Measurements from ENCODE around the gene ATRIP.
"Not testable (repeated sequence)": the region's sequence is repeated elsewhere in the genome, so short reads cannot be mapped to it uniquely, and the experiment has no call there.

Gene ATRIP

DNA sequence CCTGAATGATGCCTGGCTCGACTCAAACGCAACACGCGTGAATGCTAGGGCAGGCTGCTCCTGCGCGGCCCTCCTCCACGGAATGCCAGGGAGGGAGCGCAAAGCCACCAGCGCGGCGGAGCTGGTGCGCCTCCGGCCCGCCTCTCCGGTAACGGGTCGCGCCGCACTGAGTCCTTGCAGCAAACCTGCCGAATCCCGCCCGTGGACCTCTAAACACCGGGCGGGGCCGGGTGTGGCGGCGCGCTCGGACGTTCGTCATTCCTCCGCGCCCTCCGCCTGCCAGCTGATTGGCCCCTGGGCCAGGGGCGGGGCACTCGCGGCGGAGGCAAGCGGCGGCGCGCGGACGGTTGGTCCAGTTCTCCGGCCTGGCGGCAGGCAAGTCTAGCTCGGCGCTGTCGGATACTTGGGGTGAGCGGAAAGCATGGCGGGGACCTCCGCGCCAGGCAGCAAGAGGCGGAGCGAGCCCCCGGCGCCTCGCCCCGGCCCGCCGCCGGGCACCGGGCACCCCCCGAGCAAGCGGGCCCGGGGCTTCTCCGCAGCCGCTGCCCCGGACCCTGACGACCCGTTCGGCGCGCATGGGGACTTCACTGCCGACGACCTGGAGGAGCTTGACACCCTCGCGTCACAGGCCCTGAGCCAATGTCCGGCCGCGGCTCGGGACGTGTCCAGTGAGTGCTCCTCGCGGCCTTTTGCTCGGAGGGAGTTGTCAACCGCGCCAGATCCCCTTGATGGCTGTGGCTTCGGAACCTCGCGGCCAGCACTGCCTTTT is at the start of gene ATRIP:
TSS of gene ATRIP (plus strand) at position 313 of the 769 bp plus-strand sequence. CDS start at position 422, 109 bp downstream.
- no peak for DNase-seq

DNA sequence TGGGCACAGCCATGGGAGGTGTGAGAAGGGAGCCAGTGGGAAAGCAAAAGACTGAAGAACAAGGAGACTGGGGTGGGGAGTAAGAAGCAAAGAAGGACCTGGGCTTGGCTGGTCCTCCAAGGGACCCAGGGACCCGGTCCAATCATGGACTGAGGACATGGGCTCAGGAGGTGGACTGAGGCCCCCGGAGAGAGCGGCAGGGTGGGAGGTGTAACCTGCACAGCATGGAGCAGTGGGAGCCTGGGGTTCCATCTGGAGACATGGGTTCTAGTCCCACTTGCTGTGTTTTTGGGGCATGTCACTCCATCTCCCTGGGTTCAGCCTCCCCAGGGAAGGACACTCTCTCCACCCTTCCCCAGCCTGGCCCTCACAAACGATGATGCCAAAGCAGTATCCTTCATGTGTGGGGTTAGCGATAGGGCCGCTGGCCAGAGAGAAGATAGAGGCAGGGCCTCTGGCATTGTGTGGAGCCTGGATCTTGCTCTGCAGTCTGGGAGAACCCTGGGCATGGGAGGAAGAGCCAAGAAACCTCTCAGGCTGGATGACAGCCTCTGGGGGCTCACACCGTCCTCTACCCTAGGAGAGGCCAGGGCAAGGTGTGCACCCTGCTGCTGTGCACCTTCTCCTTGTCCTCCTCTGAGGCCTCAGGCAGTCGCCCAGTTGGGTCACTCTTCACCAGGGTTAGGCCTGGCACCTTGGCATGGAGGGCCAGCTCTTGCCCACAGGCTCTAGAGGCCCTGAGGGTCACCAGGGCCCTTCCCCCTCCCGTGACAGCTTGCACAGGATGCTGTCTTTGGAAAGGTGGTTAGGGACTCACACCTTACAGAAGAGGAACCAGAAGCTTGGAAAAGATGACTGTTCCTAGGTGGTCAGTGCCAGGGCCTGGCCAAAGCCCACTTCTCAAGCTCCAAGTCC is 48.5 kb upstream of the ATRIP start:
- no peak for DNase-seq

DNA sequence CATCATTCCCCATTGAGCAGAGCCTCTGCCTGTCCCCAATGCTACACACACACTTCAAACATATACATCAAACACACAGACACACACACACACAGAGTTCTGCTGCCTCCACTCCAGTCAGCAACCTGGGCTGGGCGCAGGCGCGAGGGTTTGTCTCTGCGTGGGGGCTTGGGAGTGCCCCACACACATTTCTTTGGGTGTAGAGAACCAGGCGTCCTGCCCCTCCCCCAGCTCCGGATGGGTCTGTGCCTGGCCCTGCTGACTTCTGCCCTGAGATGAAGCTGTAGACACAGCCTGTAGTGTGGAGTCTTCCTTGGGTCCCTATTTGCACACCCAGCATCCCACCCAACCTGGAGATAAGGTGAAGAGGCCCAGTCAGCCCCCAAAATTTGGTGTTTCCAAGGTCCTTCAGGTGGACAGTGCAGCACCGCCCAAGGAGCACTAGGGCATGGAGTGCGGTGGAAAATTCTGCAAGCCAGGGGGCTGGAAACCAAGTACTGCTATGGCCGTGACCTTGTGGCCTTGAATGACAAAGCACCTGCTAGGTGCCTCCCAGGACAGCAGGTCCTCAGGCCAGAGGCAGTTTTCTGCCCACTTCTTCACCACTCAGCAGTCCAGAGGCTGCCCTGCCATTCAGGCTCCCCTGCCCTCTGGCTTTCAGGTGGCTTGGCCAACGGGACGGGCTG is 47.7 kb upstream of the ATRIP start:
- DNase-seq, result no peak

DNA sequence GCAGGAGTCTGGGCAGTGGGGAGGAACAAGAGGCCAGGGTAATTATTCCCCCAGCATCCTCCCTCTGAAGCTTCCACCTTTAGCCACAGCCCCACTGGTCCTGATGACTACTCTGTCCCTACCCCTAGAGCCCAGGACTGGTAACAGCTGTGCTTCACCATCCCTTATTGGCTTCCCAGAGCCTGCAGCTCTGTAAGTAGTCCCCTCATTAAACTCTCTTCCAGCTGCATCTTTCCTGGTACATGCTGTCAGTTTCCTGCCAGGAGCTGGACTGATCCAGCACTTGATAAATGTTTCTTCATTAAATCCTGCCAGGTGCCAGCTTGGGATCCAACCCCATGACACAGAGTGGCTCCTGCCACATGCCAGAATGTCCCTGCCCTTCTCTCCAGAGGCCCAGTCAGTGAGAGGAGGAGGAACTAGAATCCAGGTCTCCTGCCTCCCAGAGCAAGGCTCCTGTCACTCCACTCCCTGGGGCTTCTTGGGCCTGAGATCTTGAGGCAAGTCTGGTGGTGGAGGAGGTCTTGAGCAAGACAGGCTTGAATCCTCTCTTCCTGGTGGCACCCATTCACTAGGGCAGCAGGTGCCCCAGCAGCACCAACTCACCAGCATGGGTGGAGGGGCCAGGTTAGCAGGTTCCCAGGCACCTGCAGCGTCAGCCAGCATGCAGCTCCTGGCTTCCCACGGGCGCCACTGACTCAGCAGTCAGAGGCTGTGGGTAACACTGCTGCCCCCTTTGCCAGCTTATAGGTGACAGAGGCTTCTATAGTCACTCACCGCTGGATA is 47.0 kb upstream of the ATRIP start:
- no peak for DNase-seq

DNA sequence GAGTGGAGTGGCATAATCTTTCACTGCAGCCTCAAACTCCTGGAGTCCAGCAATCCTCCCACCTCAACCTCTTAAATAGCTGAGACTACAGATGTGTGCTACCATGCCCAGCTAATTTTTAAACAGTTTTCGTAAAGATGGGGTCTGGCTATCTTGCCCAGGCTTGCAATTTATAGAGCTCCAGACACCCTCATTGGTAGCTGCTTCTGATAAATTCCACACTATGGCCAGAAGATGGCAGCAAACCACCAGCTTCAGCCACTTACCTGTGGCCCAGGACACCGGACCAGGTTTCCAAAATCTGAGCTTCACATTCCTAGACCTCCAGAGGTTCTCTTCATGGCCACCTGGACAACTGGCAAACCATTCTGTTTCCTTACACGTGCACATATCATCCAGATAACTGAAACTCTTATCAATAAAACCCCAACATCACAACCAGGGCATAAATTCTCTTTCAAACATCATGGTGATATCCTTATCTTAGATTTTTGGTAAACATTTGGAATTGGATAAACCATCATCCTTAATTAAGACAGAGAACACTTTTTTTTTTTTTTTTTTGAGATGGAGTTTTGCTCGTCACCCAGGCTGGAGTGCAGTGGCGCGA is 45.6 kb upstream of the ATRIP start:
- DNase-seq, result no peak

DNA sequence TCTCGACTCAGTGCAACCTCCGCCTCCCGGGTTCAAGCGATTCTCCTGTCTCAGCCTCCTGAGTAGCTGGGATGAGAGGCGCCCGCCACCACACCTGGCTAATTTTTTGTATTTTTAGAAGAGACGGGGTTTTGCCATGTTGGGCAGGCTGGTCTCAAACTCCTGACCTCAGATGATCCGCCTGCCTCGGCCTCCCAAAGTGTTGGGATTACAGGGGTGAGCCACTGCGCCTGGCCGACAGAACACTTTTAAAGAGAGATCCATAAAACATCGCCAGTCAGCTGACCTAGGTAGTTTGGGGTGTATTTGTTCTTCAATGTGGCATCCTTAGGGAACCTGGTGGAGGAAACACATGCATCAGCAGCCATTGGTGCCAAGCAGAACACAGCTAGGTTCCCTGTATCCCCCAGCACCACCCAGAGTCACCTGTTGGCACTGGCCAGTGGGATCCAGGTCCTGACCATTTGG is 45.1 kb upstream of the ATRIP start:
- not testable (repeated sequence) for DNase-seq

DNA sequence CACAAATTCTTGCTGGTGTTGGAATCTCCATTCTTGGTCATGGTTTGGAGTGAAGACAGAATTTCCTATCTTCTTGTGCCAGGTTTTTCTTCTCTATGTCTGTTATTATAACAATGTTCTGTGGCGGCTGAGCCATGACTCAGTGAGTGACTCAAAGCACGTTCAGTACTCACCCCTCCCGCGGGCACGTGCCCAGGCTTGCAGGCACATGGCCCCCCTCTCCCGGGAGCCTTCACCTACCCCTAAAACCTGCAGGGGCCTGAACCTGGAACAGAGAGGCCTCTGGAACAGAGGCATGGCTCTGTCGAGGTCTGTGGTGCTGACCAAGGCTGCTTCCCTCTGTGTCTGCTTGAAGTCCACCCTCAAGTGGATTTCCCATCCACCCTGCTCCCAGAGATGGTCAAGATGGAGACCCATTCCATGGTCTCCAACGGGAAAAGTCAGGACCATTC is 44.2 kb upstream of the ATRIP start:
- DNase-seq, result no peak

DNA sequence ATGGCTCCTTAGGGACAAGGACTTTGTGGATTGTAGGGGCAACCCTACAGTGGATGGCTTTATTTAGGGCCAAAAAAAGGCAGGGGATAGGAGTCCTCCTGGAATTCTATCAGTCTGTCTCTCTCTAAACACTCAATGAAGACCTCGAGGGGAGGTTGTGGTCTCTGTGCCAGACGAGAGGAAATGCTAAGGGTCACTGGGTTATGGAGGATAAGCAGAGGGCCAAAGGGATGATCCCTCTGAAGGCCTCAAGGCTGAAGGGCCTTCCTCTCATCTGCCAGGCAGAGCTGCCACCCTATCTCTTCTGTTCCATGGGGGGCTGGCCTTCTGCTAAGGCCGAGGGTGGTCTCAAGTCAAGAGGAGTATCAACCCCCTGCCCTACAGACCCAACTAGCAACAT is 43.6 kb upstream of the ATRIP start:
- DNase-seq, result no peak

DNA sequence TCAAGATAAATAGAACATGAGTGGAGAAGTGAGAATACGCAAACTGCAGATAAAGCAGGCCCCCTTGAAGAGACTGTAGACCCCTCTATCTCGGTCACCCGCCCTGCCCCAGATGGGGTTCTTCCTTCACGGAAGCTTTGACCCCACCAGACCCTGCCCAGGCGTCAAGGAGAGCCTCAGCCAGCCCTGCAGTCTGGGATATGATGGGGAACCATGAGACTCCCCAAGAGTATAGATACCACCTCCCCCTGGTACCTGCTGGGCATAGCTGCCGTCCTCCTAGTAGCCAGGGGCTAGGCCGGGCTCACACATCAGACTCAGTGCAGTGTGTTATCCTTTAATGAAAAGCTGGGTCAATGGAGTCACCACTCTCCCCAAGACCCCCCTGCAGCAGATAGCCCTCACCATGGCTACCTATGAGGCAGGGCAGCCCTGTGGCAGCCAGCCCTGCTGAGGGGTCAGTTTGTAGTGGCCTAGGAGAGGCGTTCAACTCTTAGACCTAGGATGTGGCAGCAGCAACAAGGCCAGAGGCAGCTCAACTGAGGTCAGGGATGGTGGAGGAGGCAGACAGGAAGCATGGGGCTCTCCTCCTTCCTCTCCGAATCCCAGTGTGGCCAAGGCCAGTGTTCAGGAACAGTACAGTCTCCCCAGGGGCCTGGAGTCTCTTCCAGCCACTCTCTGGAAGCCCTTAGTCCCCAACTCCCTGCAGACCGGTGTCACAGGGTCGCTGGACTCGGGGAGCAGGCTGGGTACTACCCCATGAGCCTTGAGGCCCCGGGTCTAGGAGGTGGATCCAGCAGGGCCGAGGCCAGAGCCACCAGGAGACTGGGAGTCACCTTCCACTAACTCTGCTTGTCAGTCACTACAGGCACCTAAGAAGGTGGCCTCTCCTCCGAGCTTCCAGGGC is 42.8 kb upstream of the ATRIP start:
- DNase-seq, result no peak

DNA sequence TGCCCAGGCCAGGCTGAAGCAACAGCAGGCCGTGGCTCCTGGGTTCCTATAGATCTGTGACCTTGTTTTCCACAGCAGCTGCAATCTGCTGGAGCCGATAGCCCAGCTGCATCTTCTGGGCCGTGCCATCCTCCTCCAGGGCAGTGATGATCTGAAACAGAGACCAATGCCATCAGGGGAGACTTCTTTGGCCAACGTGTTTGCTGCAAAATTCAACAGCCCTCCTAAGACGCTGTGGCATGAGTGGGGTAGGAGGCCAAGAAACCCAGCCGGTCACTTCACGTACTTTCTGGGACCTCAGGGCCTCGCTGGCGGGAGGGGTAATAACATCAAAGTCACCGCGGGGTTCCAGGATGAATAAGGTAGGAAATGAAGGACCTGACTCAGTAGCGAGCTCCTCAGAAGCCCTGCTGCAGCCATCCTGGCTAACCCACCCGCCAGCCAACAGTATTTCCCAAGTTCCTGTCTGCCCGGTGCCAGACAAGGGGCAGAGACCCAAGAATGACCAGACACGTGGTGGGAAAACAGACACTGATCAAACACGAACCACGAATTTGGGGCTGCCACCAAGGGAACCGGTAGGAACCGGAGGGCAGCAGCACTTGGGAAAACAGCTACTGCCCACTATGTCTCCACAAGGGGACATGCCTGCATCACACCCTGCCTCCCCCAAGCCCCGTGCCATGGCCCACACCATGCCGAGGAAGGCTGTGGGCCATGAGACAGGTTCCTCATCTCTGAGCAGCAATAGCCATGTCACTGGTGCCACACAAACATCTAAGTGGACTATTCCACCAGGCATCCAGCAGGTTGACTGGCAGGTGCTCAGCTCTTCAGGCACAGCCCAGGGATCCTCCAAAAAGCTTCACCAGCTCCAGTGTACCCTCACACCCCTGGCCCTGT is 41.8 kb upstream of the ATRIP start:
- no peak for DNase-seq

DNA sequence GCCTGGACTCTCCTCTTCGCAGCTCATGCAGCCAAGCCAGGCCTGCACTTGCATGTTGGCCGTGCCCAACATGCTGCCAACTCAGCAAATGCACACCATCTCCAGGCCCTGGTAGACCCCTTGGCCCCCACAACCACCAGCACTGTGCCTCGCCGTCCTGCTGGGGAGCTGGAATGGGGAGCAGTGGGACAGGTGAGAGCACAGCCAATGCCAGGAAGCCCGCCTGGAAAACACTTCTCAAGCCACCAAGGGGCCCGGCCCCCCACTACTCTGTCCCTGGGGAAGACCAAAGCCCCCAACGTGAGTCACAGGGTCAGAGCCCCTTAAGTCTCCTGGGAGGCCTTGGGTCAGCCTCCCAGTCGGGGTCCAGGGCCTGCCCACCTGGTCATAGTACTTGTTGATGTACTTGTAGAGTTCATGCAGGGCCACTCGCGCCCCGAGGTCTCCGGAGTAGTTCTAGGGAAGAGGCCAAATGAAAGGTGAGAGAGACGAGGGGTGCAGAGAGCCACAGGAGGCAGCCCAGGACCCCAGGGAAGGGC is 41.1 kb upstream of the ATRIP start:
- no peak for DNase-seq

DNA sequence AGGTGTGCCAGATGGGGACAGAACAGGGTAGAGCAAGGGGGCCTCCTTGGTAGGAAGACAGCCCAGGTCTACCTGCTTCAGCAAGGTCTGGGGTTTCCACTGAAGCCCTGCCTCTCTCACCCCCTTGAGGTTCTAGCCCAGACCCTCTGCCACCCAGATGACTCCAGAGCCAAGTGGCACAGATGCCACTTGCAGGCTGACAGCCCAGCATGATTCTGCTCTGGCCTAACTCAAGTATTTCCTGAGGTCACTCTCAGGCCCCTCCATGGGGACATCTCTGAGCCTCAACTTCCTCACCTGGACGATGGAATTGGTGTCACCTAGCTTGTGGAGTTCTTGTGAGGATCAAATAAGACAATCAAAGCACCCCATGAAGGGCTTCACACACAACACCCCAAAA is 40.6 kb upstream of the ATRIP start:
- no peak for DNase-seq

DNA sequence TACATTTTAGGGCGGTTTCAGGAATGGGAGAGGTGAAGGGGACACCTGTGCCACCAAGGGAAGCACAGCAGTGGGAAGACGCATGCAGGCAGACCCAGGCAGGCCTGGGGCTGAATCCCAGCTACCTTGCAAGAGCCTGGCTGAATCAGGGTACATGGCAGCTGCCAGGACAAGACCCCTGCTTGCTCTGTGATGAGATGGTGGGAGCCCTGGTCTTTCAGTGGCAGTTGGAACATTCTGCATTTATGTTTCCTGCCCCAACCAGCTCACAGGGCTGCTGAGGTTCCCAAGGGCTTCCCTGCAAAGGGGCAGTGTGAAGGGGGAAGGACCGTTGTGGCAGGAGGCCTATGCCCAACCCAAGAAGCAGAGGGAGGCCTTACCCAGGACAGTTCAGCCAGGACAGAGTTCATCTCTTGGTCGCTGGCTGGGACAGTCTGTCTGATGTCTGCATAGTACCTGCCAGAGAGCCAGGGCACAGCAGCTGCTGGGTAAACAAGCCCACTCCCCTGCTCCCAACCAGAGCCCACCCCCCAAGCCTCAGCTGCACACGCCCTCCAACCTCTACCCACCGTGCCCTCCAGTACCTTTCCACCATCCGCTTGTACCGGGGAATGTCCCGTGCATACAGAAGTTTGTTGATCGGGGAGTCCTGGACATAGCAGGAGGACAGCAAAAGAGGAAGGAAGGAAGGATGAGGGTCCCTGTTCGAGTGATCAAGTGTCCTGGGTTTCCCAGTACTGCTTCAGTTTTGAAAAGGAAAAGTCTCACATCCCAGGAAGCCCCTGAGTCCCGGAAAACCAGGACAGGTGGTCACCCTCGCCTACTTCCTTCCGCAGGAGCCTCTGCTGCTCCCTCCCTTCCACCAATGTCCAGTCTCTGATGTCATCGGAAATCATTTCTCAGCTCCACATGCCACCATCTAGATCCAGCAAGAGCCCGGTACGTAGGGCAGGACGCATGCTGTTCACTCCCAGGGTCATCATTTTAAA is 39.8 kb upstream of the ATRIP start:
- DNase-seq, result no peak

DNA sequence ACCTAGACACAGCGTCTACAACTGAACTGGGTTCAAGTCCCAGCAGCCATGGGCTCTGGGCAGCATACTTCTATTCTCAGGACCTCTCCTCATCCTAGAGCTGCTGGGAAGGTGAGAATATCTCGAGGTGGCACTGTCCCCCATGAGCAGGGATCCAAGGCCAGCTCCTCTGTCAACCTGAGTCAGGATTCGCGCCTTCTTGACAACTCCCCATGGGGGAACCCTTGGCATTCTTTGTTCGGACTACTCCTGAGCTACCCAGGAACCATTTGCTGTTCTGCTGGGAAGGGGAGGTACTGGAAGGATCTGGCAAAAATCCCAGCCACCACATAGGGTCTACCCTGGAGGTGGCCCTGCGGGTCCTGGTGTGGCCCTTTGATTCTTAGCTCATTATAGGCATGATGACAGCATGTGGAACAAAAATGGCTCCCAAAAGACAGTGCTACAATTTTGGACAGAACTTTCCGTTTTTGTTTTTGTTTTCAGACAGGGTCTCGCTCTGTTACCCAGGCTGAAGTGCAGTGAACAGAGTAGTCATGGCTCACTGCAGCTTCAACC is 38.9 kb upstream of the ATRIP start:
- no peak for DNase-seq

DNA sequence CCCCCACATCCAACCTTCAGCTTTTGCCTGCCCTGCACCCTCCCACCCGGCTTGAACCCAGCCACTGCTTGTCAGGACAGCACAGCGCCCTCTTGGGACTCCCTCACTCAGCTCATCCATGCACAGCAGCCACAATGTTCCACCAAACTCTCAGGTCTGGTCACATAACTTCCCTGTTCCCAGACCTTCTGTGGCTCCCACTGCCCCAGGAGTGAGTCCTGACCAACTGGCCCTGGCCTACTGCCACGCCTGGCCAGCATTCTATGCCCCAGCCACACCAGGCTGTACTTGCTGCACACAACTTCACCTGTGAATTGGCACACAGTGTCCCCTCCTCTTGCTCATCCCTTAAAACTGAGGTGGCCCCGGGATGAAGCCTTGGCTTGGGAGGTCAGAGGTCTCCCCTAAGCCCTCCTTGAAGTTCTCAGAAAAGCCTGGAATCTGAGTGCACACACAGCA is 37.7 kb upstream of the ATRIP start:
- DNase-seq, result no peak

DNA sequence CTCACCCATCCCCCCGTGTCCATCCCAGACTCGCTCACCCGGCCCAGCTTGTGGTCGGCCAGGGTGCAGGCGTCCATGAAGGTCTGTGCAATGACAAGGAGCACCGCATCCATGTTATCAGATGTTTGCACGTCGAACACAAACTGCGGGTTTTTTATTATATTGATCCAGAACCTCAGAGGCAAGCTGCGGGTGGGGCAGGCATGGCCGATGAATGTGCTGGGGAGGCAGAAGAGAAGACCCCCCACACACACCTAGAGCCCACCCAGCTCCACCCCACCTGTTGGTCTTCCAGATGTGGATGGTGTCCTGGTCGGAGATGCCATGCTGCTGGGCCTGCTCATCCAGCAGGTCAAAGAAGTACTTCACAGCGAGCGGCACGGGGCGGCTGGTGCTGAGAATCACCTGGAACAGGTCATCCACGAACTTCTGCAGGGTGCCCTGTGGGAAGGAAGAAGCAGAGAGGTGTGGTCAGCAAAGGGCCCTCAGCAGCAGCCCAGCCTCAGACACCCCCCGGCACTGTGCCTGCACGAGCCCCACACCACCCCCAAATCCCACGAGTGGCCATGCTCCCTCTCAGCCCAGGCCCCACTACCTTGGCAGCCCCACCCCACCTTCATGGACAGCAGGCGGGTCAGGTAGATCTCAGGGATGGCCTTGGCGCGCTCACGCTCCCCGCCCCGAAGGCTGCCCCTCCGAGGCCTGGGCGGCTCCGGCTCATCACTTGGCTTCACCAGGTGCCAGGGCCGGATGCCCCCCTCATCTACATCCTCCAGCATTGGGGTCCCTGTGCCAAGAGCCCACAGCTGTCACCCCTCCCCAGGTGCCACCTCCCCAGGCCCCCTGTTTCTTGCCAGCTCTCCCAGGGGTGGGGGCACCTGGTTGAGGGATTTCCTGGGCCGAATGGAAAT is 37.0 kb upstream of the ATRIP start:
- DNase-seq, result no peak
